Esophagus squamous epithelium (tissue), 4 donors: Measurements from ENCODE around the gene BICRA.

ENCODE experiments used
- POLR2A ChIP-seq, 4 donors: fragments of 450-650 bp; IDR thresholded peaks; one replicate each; pipeline ENCODE4 v1.6.1; 2017; ENCODE audit warnings: antibody characterized with exemption in 4 of 4, mild to moderate bottlenecking in 4 of 4, moderate library complexity in 3 of 4
- TF ChIP-seq, protein P1 (sequence below), 6 experiments: fragments of 450-650 bp in 4 of 6; fragments of 200-600 bp in 2 of 6; sonication (generic) in 2 of 6; IDR thresholded peaks; one replicate each; pipeline ENCODE4 v1.5.1; 2016 to 2019; ENCODE audit warnings: antibody characterized with exemption in 6 of 6, mild to moderate bottlenecking in 4 of 6, moderate library complexity in 4 of 6

DNA sequence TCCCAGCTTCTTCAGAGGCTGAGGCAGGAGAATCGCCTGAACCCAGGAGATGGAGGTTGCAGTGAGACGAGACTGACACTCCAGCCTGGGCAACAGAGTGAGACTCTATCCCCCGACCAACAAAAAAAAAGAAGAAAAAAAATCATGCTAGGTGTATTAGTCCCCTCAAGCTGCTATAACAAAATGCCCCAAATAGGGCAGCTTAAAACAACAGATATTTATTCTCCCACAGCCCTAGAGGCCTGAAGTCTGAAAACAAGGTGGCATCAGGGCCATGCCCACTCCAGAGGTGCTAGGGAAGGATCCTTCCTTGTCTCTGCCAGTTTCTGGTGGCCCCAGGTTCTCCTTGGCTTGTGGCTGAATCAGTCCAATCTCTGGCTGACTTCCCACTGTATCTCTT lies 95.7 kb downstream of the BICRA start:
- TF ChIP-seq, protein P1, sequence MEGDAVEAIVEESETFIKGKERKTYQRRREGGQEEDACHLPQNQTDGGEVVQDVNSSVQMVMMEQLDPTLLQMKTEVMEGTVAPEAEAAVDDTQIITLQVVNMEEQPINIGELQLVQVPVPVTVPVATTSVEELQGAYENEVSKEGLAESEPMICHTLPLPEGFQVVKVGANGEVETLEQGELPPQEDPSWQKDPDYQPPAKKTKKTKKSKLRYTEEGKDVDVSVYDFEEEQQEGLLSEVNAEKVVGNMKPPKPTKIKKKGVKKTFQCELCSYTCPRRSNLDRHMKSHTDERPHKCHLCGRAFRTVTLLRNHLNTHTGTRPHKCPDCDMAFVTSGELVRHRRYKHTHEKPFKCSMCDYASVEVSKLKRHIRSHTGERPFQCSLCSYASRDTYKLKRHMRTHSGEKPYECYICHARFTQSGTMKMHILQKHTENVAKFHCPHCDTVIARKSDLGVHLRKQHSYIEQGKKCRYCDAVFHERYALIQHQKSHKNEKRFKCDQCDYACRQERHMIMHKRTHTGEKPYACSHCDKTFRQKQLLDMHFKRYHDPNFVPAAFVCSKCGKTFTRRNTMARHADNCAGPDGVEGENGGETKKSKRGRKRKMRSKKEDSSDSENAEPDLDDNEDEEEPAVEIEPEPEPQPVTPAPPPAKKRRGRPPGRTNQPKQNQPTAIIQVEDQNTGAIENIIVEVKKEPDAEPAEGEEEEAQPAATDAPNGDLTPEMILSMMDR (IDR thresholded peaks at IDR 0.05): no peak
- TF ChIP-seq POLR2A (IDR thresholded peaks at IDR 0.05): no peak
